Erythroblast (primary cell): Measurements from ENCODE around the gene TPST1.

ENCODE experiments used
- GATA1 ChIP-seq: IDR thresholded peaks from 2 replicates; pipeline ENCODE4 v1.6.1; 2011; ENCODE audit warnings: low read depth, mild to moderate bottlenecking, control low read depth, low read length, moderate library complexity
- POLR2A ChIP-seq: IDR thresholded peaks from 2 replicates; pipeline ENCODE4 v1.6.1; 2011; ENCODE audit warnings: mild to moderate bottlenecking, low read length

DNA sequence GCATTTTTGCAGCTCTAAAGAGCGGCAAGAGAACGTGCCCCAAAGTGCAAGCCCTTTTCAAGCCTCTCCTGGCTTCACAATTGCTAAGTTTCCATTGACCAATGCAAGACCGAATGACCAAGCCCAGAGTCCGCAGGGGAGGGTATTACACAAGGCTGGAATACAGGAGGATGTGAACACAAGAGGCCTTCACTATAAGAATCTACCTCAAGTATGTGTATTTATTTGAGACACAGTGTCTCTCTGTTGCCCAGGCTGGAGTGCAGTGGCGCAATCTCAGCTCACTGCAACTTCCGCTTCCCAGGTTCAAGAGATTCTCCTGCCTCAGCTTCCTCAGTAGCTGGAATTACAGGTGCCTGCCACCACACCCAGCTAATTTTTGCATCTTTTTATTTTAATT lies 22.2 kb upstream of the TPST1 start:
- no peak for TF ChIP-seq POLR2A
- no peak for TF ChIP-seq GATA1
